Stimulated activated naive CD4-positive, alpha-beta T cell treated with Interleukin-2 at 50 U/mL for 16 hours (primary cell): ENCODE measurements around the gene RTCB.
A peak's percentile ranks its signal among the peaks of the same experiment; 100 is the strongest.

ENCODE experiments used
- DNase-seq: peaks from one replicate; lab custom pipeline; 2025; lab: John Stamatoyannopoulos, UW

RTCB gene

DNA sequence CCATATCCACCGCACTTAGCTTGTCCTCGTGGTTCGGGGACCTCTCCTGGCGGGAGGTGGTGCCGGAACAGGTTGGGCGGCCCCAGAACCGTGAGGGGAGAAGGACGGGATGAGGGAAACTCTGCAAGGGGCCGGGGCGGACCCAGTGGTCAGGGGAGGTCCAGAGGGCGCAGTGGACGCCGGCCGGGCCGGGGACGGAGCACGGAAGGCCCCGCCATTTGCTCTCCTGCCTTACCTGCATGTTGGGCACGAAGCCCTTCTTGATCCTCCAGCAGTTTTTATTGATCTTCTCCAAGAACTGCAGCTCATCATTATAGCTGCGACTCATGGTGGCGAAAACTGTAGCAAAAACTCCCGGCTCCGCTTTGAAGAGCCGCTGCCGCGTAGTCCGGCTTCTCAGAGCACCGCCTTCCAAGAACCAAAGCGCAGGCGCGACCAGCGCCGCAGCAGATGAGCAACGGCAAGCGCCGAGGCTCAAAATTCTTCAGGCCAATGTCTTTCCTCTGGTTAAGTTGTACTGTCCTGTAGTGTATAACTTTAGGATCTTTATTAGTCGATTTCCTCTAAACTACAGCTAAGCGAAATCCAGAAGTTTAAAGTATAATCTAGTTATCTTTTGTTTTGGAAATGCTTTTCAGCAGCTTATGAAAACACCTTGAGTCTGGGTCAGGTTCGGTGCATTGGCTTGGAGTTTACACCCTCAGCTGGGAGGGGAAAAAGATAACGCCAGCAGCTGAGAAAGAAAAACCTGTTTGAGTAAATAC, at the start of gene RTCB:
TSS of gene RTCB (minus strand) at position 419 of the 764 bp plus-strand sequence. CDS start at position 328, 91 bp downstream.
- DNase-seq, result peak; percentile 93

DNA sequence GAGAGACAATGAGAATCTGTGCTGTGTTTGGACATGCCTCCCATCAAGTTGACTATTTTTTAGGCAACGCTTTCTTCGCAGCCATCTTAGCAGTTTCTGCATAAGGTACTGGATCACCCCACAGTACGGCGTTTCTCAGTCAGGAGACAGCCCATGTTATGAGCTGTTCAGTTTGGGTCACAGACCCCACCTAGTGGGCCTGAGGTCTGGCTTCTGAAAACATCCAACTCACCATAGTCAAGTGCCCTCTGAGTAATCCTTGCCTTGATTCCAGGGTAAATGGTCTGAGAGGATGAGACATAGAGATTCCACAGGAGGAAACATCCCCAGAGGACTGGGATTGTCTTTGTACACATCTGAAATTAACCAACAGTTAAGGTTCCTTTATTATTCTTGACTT, 45.0 kb upstream of the RTCB start:
- no peak for DNase-seq

DNA sequence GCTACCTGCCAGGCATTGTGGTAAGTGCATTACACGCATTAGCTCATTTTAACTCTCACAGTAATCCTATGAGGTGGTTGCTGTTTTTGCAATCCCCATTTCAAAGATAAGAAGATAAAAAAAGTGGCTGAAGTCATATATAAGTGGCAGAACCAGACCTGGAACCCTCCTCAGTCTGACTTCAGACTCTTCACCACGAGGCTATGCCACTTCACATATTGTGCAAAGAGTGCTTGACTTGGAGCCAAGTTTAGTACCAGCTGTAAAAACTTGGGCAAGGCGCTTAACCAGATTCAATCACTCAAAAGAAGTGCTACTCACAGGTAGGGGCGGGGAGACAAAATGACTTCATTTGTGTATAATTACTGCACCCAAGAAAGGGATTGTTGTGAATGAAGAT, 36.9 kb upstream of the RTCB start:
- DNase-seq, result no peak

DNA sequence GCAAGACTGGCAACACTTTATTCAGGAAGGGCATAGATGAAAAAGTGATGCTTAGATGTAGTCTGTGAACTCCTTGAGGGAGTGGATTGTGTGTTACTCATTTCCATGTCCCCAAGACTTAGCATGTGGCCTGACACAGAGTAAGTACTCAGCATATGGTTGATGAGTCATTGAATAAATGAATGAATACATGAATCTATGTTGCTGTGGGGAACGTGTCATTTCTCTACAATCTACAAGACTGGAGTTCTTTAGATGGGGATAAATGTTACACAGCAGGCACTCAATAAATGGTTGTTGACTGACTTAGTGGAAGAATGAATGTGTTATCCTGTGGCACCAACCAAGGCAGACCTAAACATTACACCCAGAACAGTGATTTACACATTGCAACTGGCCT, 34.3 kb upstream of the RTCB start:
- no peak for DNase-seq

DNA sequence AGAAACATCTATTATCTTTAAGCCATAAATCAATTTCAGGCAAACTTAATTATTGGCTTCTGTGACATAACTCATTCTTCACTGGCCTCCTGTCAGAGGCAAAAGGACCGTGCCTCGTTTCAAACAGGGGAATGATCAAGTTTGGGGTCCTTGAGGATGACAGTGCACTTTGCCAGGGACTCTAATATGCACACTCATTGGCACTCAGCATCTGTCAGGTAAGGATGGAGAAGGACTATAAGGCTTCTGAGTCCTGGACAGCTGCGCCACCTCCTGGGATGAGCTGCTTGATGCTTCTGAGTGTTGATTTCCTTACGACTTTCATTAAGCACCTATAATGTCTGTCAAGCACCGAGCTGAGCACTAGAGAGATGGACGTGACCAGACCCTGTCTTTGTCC, 32.0 kb upstream of the RTCB start:
- no peak for DNase-seq

DNA sequence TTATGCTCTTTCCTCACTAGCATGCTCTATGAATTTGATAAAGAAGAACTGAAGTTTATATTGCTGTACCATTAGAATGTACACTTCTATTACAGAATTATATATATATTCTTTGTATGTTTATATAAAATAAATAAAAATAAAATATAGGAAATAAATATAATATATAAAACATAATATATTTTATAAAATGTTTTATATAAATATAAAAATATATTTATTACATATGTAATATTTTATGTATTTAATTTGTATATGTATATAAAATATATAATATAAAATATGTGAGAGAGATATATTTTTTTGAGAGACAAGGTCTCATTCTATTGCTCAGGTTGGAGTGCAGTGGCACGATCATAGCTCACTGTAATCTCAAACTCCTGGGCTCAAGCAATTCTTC, 18.3 kb upstream of the RTCB start:
- no peak for DNase-seq

DNA sequence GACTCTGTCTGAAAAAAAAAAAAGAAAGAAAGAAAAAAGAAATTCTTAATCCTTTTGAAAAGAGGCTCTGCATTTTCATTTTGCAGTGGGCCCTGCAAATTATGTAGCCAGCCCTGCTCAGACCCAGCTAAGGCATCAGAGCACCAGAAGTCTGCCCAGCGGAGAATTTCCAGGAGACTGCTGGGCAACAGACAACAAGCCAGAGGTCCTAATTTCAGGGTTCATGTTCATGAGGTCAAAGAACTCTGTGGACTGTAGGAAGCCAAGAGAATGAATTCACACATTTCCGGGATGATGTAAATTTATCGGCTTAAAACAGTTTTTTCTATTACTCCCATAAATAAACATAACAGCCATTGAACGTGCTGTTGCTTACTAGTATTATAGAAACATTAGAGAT, 14.8 kb upstream of the RTCB start:
- no peak for DNase-seq

DNA sequence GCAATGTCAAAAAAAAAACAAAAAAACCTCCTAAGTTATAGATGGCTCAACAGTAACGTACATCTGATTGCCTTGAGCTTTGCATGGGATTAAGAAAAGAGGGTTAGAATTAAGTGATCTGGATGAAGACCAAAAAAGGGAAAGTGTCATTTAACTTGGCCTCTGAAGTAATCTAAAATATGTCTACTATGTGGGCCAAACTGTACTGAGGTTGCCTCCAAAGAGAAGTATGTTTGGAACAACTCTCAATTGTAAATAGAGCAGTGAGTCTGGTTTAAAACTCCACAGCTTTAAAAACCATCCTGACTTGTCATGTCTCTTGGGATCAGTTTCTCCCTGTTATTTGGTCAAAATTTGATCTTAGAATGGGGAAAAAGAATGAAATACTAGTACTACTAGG, 11.6 kb upstream of the RTCB start:
- no peak for DNase-seq

DNA sequence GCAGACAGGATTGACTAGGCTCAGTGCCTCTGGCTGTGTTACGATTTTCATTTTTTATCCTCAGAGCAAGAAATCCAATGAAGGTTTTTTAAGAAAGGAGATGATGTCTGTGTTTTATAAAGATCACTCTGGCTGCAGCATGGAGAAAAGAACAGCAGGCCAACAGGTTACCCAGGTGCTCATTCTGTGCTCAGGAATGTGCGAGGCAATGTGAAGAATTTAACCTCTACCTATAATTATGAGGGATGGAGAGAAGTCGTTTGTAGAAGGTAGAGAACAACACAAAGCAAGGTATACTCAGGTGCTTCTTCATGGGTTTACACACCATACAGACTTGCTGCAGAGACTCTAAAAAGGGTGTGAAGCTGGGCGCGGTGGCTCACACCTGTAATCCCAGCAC, 10.0 kb upstream of the RTCB start:
- no peak for DNase-seq

DNA sequence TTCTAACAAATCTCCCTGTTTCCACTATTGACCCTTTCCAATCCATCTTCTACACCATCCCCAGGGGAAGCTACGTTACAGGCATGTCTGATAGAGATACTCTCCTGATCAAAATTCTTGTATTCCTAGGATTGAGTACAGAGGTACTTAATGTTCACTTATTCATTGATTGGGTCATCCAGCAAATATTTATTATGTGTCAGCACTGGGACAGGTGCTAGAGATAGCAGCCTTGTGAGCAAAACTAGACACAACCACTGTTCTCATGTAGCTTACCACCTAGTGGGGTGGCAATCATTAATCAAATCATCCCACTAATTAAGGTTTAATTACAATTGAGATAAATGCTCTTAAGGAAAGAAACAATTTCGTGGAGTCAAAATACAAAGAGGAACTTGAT, 9.4 kb upstream of the RTCB start:
- no peak for DNase-seq

DNA sequence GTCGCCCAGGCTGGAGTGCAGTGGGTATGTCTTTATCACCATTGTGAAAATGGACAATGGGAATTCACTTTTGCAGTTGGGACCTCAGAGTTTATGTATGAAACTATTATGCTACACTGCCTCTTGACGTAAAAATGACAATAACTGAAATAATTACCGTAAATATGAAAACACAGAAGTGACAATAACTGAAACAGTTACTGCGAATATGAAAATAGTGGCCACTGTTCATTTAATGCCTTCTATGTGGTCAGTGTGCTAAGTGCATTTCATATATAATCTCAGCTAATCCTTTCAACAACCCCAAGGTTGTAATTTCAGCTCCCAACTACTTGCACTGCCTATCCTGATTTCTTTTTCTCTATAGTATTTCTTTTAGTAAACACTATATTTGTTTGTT, 5.9 kb upstream of the RTCB start:
- DNase-seq, result no peak

DNA sequence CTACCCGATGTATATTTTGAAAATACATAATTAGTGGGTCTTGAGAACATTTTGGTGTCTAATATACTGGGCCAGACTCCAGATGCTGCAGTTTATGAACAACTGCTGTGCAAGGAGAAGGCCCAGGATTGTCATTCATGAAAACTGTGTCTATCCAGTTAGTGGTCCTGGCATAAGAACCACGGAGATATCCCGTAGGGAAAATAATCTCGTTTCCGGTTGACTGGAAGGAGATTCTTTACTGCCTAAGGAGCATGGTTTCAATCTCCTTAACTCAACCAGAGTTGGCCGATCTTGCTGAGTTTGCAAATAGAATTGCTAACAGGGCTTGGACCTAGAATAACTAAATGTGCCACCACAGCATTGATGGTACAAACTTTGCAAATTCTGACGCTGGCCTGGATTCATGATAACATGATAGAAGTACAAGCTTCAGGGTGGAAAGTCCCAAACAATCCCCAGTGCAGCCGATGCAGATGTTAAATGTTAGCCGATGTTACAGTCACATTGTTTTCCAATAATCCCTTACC, 4.6 kb upstream of the RTCB start:
- no peak for DNase-seq

DNA sequence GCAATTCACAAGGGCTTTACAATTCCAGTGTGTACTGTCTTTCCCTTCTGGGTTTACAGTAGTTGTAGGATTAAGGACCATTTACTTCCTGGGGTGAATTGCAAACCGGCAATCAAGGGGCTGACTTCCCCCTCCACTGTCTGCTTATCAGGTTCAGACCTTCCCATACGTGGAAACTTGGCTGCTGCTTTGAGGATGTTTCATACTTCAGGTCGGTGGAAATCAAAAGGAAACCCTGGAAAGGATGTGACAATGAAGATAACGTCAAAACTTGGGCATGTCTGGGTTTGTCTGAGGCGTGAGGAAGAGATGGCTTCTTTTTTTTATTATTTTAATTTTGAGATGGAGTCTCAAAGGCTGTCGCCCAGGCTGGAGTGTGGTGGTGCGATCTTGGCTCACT, 2.1 kb upstream of the RTCB start:
- no peak for DNase-seq

DNA sequence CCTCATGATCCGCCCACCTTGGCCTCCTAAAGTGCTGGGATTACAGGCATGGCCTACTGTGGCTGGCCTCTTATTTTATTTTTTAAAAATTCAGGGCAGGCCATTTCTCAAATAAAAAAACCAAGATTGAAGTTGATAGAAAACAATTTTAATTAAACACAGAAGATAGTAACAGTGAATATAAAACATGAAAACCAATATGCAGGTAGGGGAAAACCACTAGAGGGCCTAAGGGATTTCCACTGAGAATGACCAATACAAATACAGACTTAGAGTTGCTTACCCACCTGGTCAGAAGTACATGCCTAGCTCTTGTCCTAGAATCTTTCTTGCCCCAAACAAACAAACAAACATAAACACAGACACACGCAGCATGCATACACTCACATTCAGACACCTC, 1.7 kb upstream of the RTCB start:
- no peak for DNase-seq

DNA sequence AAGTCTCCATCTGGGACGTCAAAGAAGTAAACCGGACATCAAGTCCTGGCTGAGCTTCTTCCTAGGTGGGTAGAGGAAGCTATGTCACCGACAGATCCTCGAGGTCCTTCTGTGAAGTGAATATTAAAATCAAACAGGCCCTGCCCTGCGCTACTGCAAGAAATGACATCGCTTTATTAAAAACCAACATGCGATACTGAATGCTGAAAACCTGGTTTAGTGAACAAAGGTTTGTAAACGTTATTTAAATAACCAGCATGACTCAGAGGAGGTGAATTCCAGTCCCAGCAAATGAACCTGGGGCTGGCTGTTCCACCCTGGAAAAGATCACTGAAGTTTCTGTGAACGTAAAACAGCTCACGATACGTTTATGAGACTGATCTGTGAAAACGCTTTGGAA, 645 bp downstream of the RTCB start:
- DNase-seq, result peak; percentile 7

DNA sequence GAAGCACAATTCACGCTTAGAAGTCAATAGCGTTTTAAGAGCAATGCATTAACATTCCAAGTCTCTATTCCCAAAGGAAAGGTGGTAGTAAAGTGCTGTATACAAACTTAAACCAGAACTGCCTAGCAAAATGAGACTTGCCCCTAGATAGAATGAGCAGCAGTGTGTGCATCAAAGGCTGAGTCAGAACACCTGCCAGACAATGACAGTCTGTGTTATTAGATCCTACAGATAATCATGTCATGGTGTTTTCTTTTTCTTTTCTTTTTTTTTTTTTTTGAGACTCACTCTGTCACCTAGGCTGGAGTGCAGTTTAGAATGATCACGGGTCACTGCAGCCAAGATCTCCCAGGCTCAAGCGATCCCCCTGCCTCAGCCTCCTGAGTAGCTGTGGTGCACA, 1.6 kb downstream of the RTCB start:
- DNase-seq, result no peak

DNA sequence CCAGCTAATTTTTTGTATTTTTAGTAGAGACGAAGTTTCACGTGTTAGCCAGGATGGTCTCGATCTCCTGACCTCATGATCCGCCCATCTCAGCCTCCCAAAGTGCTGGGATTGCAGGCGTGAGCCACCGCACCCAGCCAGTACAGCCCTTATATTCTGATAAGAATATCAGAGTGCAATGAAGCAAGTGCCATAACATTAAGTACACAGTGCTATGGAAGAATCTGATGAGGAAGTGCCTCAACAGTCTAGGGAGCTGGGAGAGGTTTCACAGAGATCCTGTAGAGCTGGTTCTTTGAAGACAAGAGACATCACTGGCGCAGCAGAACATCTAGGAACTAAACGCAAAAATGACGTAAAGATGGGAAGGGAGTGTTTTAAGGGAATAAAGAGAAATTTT, 2.1 kb downstream of the RTCB start:
- DNase-seq, result no peak

DNA sequence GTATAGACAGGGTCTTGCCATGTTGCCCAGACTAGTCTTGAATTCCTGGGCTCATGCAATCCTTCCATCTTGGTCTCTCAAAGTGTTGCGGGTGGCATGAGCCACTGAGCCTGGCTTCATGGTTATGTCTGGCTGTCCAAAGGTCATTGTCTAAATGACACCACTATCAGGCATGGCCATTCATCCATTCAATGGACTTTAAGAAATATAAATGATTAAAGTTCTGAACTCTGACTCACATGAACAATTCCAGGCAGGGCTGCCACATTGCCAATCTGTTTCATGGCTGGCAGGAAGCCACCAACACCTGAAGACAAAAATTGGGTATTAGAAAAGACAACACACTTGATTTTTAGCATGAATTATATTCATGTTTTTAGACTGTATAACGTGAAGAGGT, 4.1 kb downstream of the RTCB start:
- no peak for DNase-seq

DNA sequence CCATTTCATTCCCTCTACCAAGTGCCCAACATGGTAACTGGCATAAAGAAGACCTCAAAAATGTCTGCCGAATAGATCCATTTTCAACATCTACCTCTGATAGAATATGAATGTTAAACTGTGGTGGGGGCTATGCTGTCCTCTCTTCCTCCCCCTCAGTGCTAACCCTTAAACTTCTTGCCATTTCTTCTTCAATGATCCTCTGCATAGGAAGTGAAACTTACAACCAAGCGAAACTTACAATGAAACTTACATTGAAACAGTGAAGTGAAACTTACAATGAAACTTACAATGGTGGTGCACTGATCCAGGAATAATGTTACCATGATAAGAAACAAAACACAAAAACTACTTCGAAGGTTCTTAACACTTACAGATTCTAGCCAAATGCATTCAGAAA, 4.7 kb downstream of the RTCB start:
- no peak for DNase-seq

DNA sequence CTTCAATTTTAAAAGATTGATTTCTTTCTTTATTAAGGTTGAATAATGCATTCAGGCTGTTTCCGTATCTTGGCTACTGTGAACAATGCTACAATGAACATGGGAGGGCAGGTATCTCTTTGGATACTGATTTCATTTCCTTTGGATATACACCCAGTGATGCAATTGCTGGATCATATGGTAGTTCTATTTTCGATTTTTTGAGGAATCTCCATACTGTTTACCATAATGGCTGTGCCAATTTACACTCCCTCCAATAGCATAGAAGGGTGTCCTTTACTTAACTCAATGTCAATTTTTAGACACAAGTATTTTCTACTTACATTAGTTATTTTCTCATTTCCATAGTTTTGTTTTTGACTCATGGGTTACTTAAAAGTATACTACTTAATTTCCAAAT, 8.0 kb downstream of the RTCB start:
- DNase-seq, result no peak

DNA sequence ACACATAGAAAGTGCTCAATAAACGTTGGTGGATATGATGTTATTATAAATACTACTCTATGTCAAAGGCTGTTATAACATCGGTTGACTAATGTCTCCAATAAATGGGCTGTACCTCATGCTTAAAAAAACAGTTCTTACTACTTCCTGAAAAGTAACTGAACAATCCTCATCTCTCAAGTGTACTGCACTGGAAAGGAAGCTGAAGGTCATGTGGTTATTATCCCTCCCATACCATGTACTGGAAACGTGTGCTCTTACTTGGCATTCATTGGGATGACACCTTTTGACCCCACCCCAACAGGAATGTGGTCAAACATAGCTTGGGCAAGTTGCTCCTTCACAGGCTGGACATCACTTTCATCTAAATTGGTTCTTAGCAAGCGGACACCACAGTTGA, 10.6 kb downstream of the RTCB start:
- no peak for DNase-seq

DNA sequence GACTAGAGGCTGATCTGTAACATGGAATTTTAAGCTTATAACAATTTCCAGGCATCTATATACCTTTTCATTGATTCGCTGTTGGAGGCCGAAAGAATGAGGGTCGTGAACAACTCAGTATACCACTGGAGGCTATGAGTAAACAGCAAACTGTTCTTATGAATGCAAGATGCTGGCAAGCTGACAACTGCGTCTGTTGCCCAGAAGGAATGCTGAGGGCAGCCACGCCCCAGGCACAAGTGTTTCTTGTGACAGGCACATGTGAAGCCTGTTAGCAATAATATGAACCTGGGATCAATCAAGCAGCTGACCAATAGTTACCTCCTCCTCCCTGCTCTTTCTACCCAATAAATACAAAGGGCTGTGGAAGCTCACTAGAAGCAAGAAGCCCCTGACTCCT, 15.3 kb downstream of the RTCB start:
- DNase-seq, result no peak

DNA sequence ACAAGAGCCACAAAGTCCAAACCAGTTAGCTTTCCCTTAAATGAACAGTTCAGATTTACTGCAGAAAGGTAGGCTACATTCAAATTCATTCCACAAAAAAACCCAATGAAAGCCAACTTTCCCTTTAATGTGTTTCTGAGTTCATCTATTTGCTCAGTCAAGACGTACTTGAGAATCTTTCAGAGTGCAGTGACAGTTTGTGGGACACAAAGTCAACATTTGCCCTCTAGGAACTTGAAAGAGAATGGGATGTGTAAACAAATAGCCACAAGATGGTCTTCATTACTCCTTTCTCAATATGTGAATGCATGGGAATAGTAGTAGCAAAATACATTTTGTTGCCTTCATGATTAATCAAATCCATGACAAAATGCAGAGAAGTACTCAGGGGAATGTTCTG, 15.8 kb downstream of the RTCB start:
- no peak for DNase-seq

DNA sequence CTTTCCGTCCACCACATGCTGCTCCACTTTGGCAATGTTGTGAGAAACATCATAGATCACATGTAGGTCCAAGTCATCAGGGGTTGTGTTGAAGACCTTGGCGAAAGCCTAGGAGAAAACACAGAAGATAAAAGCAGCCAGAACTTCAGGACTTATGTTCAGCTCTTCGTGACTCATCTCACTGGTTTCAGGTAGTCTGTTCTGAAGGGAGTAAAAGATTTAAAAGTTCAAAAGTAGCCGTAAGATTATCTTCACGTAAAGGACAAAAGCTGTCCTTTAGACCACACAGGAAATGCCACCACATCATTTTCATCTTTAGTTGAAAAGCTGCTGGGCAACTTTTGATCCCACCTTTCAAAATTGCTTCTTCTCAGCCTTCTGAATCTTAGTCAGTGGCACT, 16.9 kb downstream of the RTCB start:
- DNase-seq, result no peak
